SK-N-SH (cell line): ENCODE measurements around the gene LNPEP. TPM values are rescaled to one million over a fixed set of nuclear protein-coding genes. Genes with fewer than 3 reads are reported as not detected.

Experiments used
- CTCF ChIA-PET: fragments of 300-600, 350-600 bp; formaldehyde crosslinking; extraction: SDS; loops from one replicate; lab custom pipeline; 2021; lab: Yijun Ruan, JAX
- POLR2A ChIA-PET: fragments of 350-600 bp; sonication (Branson Sonifier 250); formaldehyde crosslinking; extraction: SDS; loops from one replicate; lab custom pipeline; 2020; ENCODE audit warnings: antibody characterized with exemption, inconsistent platforms; lab: Yijun Ruan, JAX
- DNase-seq: peaks from one replicate; pipeline ENCODE4 v3.0.0; 2012
- H2AFZ ChIP-seq: fragments of 200-600 bp; sonication (generic); 2 replicates; pipeline ENCODE4 v1.8.1; 2016; ENCODE audit warnings: antibody characterized with exemption, mild to moderate bottlenecking, low read depth
- H3F3A ChIP-seq: fragments of 200-600 bp; sonication (generic); replicated peaks from 2 replicates; pipeline ENCODE3; 2016; ENCODE audit warnings: antibody characterized with exemption, mild to moderate bottlenecking; ENCODE audit not compliant: insufficient read depth
- H3K27ac ChIP-seq, 2 experiments: fragments of 200-500 bp in 1 of 2; fragments of 200-600 bp in 1 of 2; sonication (Bioruptor generic) in 1 of 2; sonication (generic), shearing (Covaris generic) in 1 of 2; 2 replicates each; pipeline versions ENCODE4 v1.5.1 to v1.6.1; 2014 to 2016; ENCODE audit warnings: low read depth in 2 of 2, inconsistent platforms in 1 of 2, low read length in 1 of 2, mild to moderate bottlenecking in 1 of 2, mixed read lengths in 1 of 2
- H3K27me3 ChIP-seq: fragments of 200-600 bp; sonication (generic), shearing (Covaris generic); 2 replicates; pipeline ENCODE4 v1.6.1; 2016; ENCODE audit warnings: mixed run types; ENCODE audit not compliant: insufficient read depth
- H3K36me3 ChIP-seq, 2 experiments: fragments of 200-500 bp in 1 of 2; fragments of 200-600 bp in 1 of 2; sonication (Bioruptor generic) in 1 of 2; sonication (generic) in 1 of 2; replicated peaks in 1 of 2; 2 replicates each; pipeline versions ENCODE3 to v1.5.1; 2014 to 2016; ENCODE audit warnings: low read length in 1 of 2, mild to moderate bottlenecking in 1 of 2; ENCODE audit not compliant: insufficient read depth in 2 of 2, control insufficient read depth in 1 of 2
- H3K4me1 ChIP-seq, 2 experiments: fragments of 200-500 bp in 1 of 2; fragments of 200-600 bp in 1 of 2; sonication (Bioruptor generic) in 1 of 2; sonication (generic), shearing (Covaris generic) in 1 of 2; 2 replicates each; pipeline versions ENCODE4 v1.5.1 to v1.6.1; 2014 to 2016; ENCODE audit warnings: low read depth in 1 of 2, low read length in 1 of 2, mixed run types in 1 of 2; ENCODE audit not compliant: insufficient read depth in 2 of 2, control insufficient read depth in 1 of 2
- H3K4me2 ChIP-seq: fragments of 200-600 bp; sonication (generic), shearing (Covaris generic); 2 replicates; pipeline ENCODE4 v1.6.1; 2017; ENCODE audit warnings: mixed run types
- H3K4me3 ChIP-seq, 2 experiments: fragments of 200-500 bp in 1 of 2; fragments of 200-600 bp in 1 of 2; sonication (Bioruptor generic) in 1 of 2; sonication (generic), shearing (Covaris generic) in 1 of 2; 2 replicates each; pipeline versions ENCODE4 v1.5.1 to v1.8.1; 2014 to 2016; ENCODE audit warnings: low read depth in 2 of 2, inconsistent platforms in 1 of 2, low read length in 1 of 2, mild to moderate bottlenecking in 1 of 2, mixed read lengths in 1 of 2, moderate library complexity in 1 of 2
- H3K79me2 ChIP-seq: fragments of 200-600 bp; sonication (generic); 2 replicates; pipeline ENCODE4 v1.8.1; 2017; ENCODE audit warnings: mild to moderate bottlenecking; ENCODE audit not compliant: insufficient read depth
- H3K9ac ChIP-seq: fragments of 200-600 bp; sonication (generic); 2 replicates; pipeline ENCODE4 v1.6.1; 2017; ENCODE audit warnings: mixed run types
- H3K9me2 ChIP-seq: fragments of 200-600 bp; sonication (generic); 2 replicates; pipeline ENCODE4 v1.6.1; 2017; ENCODE audit warnings: mixed run types
- H3K9me3 ChIP-seq: fragments of 200-600 bp; sonication (generic); 2 replicates; pipeline ENCODE4 v1.6.1; 2017; ENCODE audit warnings: mixed run types, mild to moderate bottlenecking, moderate library complexity
- H4K20me1 ChIP-seq: fragments of 200-600 bp; sonication (generic); 2 replicates; pipeline ENCODE4 v1.6.1; 2017; ENCODE audit warnings: mild to moderate bottlenecking, mixed run types; ENCODE audit not compliant: insufficient read depth
- CHD2 ChIP-seq: fragments of 150-350 bp; IDR thresholded peaks from 2 replicates; pipeline ENCODE4 v1.6.1; 2018; ENCODE audit warnings: low read length; ENCODE audit not compliant: partially characterized antibody
- EZH2phosphoT487 ChIP-seq: fragments of 200-600 bp; sonication (generic); IDR thresholded peaks from 2 replicates; pipeline ENCODE4 v1.6.1; 2017; ENCODE audit warnings: low read depth, mixed run types, mild to moderate bottlenecking, antibody characterized with exemption, moderate library complexity, borderline replicate concordance
- FOSL2 ChIP-seq: IDR thresholded peaks from 2 replicates; pipeline ENCODE4 v1.4.0; 2012; ENCODE audit warnings: low read depth, mild to moderate bottlenecking, moderate library complexity, borderline replicate concordance
- FOXJ3 ChIP-seq: sonication (generic); formaldehyde crosslinking; IDR thresholded peaks from 2 replicates; pipeline ENCODE4 v1.5.1; 2020; ENCODE audit warnings: mild to moderate bottlenecking, missing genetic modification reagents
- FOXM1 ChIP-seq: IDR thresholded peaks from 2 replicates; pipeline ENCODE4 v1.4.0; 2012; ENCODE audit warnings: low read depth, mild to moderate bottlenecking
- GATA2 ChIP-seq: sonication (generic); formaldehyde crosslinking; IDR thresholded peaks from 2 replicates; pipeline ENCODE4 v1.5.0; 2020; ENCODE audit warnings: mild to moderate bottlenecking, missing genetic modification reagents
- IRF3 ChIP-seq: fragments of 150-350 bp; IDR thresholded peaks from 2 replicates; pipeline ENCODE4 v1.6.1; 2016; ENCODE audit warnings: mild to moderate bottlenecking, low read depth, low read length
- JUND ChIP-seq: IDR thresholded peaks from 2 replicates; pipeline ENCODE4 v1.4.0; 2012
- MEF2A ChIP-seq: IDR thresholded peaks from 2 replicates; pipeline ENCODE4 v1.4.0; 2012; ENCODE audit warnings: low read depth, borderline replicate concordance
- MXI1 ChIP-seq: IDR thresholded peaks from 2 replicates; pipeline ENCODE4 v1.6.1; 2012; ENCODE audit warnings: mild to moderate bottlenecking, low read depth, low read length, improper control_type of control experiment
- NRF1 ChIP-seq: IDR thresholded peaks from 2 replicates; pipeline ENCODE4 v1.6.1; 2012; ENCODE audit warnings: low read depth, mild to moderate bottlenecking, low read length
- PBX3 ChIP-seq: IDR thresholded peaks from 2 replicates; pipeline ENCODE4; 2012
- POLR2AphosphoS5 ChIP-seq: IDR thresholded peaks from 2 replicates; pipeline ENCODE4 v1.6.1; 2012; ENCODE audit warnings: low read depth, low read length
- RFX5 ChIP-seq: IDR thresholded peaks from 2 replicates; pipeline ENCODE4 v1.6.1; 2012; ENCODE audit warnings: mild to moderate bottlenecking, improper control_type of control experiment, low read length
- RXRA ChIP-seq: IDR thresholded peaks from 2 replicates; pipeline ENCODE4 v1.4.0; 2012; ENCODE audit warnings: low read depth, mild to moderate bottlenecking, borderline replicate concordance
- SIN3A ChIP-seq: IDR thresholded peaks from 2 replicates; pipeline ENCODE4 v1.6.1; 2012; ENCODE audit warnings: low read depth, mild to moderate bottlenecking, low read length, moderate library complexity, borderline replicate concordance
- TAF1 ChIP-seq: IDR thresholded peaks from 2 replicates; pipeline ENCODE4 v1.6.1; 2012; ENCODE audit warnings: low read depth, mild to moderate bottlenecking, low read length, moderate library complexity, borderline replicate concordance
- TCF12 ChIP-seq: IDR thresholded peaks from 2 replicates; pipeline ENCODE4 v1.4.0; 2012
- TEAD4 ChIP-seq: IDR thresholded peaks from 2 replicates; pipeline ENCODE4 v1.4.0; 2012; ENCODE audit warnings: mild to moderate bottlenecking, borderline replicate concordance; ENCODE audit not compliant: insufficient read depth
- USF1 ChIP-seq: IDR thresholded peaks from 2 replicates; pipeline ENCODE4 v1.4.0; 2012; ENCODE audit warnings: low read depth, borderline replicate concordance
- YY1 ChIP-seq: IDR thresholded peaks from 2 replicates; pipeline ENCODE4 v1.4.0; 2012; ENCODE audit warnings: low read depth, mild to moderate bottlenecking
- ZBTB33 ChIP-seq: IDR thresholded peaks from 2 replicates; pipeline ENCODE4 v1.4.0; 2012; ENCODE audit warnings: low read depth, borderline replicate concordance
- WGBS: methylation state at CpG from one replicate; pipeline ENCODE4 v1.1.6; 2017; ENCODE audit warnings: low lambda C conversion rate; 5-methylcytosine and 5-hydroxymethylcytosine counted together
- polyA plus RNA-seq, 3 experiments: library from polyadenylated mRNA; depleted of rRNA; stranded (reverse); fragments of >200 nt; gene quantifications; 2 replicates each; pipeline ENCODE4 v1.2.3, GENCODE V29; 2012

LNPEP gene
- polyA plus RNA-seq, 1 of the 3 experiments (the other 2 are of a cell fraction), result 4.3 TPM

GRCh38 chr5:96961053-96961452 lies 25.2 kb downstream of the LNPEP start:
- ChIA-PET CTCF (no interaction called here), POLR2A (no interaction called here)
- Histone ChIP-seq H3K9me2 (no peaks in the 10 kb centered on the region), H3K9ac (no peak overlapping the region), H4K20me1 (no peaks in the 10 kb centered on the region), H3K4me1 (peaks cover 0 to 32% of the 10 kb centered on the region in 2 experiments; a peak in 1 of 4 replicates), H3K9me3 (peaks cover 7% of the 10 kb centered on the region; the same call in 1 of the 2 replicates), H3K4me3 (no peak overlapping the region), H3K27me3 (no peaks in the 10 kb centered on the region), H3K36me3 (peaks cover 0 to 9% of the 10 kb centered on the region in 2 experiments), H3K27ac (no peak overlapping the region), H3F3A (peaks cover 14% of the 10 kb centered on the region), H3K4me2 (no peak overlapping the region), H3K79me2 (peaks cover 79% of the 10 kb centered on the region), H2AFZ (no peak overlapping the region)
- WGBS, result 97% methylated on average over 1 of the region's 1 CpG
- DNase-seq, result no peak
- TF ChIP-seq FOXJ3 (CRISPR knock-in tag) (no peak), MEF2A (no peak), TCF12 (no peak), TEAD4 (no peak), CHD2 (no peak), POLR2AphosphoS5 (no peak), YY1 (no peak), MXI1 (no peak), ZBTB33 (no peak), FOSL2 (no peak), JUND (no peak), RFX5 (no peak), SIN3A (no peak), GATA2 (CRISPR knock-in tag) (no peak), NRF1 (no peak), IRF3 (no peak), RXRA (no peak)

- 0 out of 2 replicates have a peak overlapping the region, but pooled peaks have one; percentile 18 for H3K4me2 ChIP-seq
- peaks cover 7% of the 10 kb centered on the region; the same call in 1 of the 2 replicates for H3K9me3 ChIP-seq
- H4K20me1 ChIP-seq, result no peaks in the 10 kb centered on the region
- no peak overlapping the region for H2AFZ ChIP-seq
- peaks cover 85% of the 10 kb centered on the region for H3K79me2 ChIP-seq
- no peaks in the 10 kb centered on the region for H3K27me3 ChIP-seq
- H3K9ac ChIP-seq, result no peak overlapping the region
- no peak for DNase-seq
- POLR2A ChIA-PET, result no interaction called here
- WGBS, result 95% methylated on average over 4 of the region's 4 CpGs
- H3K4me3 ChIP-seq, result no peak overlapping the region
- H3K27ac ChIP-seq, result peak overlapping the region in 1 of 2 experiments; percentile 48; a peak in 2 of 4 replicates
- peaks cover 16% of the 10 kb centered on the region for H3F3A ChIP-seq
- peaks cover 0 to 9% of the 10 kb centered on the region in 2 experiments for H3K36me3 ChIP-seq
- H3K4me1 ChIP-seq, result peaks cover 0 to 32% of the 10 kb centered on the region in 2 experiments; a peak in 1 of 4 replicates
- H3K9me2 ChIP-seq, result no peaks in the 10 kb centered on the region
- CTCF ChIA-PET, result interaction anchor here (0.6 kb wide), 1 partner anchor 180 kb away, joined by 3 read pairs; the partner anchor contains the start of gene LIX1
- no peak for TF ChIP-seq USF1
- no peak for TF ChIP-seq CHD2
- no peak for TF ChIP-seq EZH2phosphoT487
- TF ChIP-seq TAF1, result no peak
- TF ChIP-seq IRF3, result no peak
- TF ChIP-seq PBX3, result no peak
- TF ChIP-seq RFX5, result no peak
- no peak for TF ChIP-seq SIN3A
- TF ChIP-seq FOXM1, result no peak
- TF ChIP-seq GATA2 (CRISPR knock-in tag), result no peak
These were observed 26.7 kb downstream of the LNPEP start for GRCh38 chr5:96962540-96962991.
